Measurements from ENCODE around the gene INSM2. TPM values are rescaled to one million over a fixed set of nuclear protein-coding genes. Genes with fewer than 3 reads are reported as not detected.

INSM2 gene
- total RNA-seq: not detected in 2 replicates

DNA sequence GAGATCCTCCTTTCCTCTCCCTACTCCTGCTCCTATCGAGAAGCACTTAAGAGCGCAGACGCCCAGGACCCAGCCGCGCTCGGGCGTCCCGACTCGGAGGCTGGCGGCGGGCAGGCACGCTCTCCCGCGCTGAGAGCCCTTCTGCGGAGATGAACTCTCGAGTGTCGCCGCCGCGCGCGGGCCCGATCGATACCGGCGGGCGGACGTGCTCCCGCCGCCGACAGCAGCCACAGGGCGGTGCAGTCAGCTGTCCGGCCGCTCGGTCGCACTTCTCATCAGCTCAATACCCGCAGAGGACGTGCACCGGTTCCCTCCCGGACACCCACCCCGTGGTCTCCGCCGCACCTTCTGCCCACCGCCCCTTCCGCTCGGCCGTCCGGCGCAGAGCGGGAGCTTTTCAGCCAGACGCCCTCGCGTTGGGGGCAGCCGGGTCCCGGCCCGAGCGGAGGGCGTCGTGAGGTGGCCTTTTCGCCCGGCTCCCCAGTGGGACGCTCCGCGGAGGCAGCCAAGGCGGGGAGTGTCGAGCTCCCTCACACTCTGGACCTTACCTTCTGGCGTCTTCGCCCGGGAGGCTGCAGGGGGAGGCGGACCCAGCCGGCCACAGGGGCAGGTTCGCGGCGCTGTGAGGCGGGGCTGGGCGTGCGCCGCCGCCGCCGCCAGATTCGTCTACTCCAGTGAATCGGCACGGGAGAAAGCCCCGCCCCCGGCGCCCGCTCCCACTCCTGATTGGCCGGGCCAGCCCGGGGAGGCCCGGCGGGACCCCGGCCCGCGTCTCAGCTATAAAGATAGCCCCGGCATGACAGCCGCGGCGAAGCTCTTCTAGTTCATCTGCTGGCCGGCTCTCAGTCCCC is at the start of gene INSM2:
Gene INSM2, plus strand, starts transcription at position 808 of the 851 bp plus-strand sequence. CDS start 89 bp downstream, outside the sequence.
- DNase-seq (ENCODE audit: low read depth, low spot score): no peak

GRCh38 chr14:35492569-35493014 is 41.4 kb upstream of the INSM2 start:
- DNase-seq (ENCODE audit: low read depth, low spot score): no peak

- DNase-seq (ENCODE audit: low read depth, low spot score): no peak
Measured at GRCh38 chr14:35495278-35495677, 38.7 kb upstream of the INSM2 start.

GRCh38 chr14:35499180-35499579 is 34.8 kb upstream of the INSM2 start:
- DNase-seq (ENCODE audit: low read depth, low spot score): no peak

DNA sequence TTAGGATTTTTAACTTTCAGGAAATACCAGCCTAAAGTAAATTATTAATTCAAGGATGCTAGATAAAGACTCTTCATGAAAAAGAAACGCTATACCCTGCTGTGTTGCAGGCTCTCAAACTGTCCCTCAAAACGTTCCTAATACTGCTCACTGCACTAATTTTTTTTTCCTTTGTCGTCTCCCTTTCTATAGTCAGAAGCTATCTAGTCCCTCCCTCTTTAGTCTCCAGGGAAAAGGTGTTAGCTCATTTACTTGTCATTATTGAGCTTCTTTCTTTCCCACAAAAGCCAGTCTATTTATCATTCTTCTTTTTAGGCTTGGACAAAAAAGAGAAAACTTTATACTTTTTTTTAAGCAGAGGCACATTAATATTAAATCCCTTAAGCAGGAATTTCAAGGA is 30.3 kb upstream of the INSM2 start:
- DNase-seq (ENCODE audit: low read depth, low spot score): no peak

GRCh38 chr14:35504260-35504659 is 29.7 kb upstream of the INSM2 start:
- no peak for DNase-seq (ENCODE audit: low read depth, low spot score)

DNA sequence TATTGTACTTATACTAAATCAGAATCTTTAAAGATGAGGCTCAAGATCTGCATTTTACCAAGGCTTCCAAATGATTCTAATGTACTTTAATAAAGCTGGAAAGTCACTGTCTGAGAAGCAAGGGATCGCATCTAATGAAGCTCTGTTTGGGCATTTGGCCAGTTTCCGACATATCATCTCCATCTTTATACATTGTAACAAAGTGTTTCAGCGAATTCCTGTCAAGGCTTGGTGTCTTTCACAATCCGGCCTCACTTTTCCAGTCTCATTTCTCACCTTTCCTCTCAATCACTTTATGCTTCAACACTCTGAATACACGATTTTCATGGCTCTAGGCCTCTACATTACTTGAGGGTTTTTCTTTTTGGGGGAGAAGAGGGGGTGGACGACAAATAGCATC is 27.5 kb upstream of the INSM2 start:
- no peak for DNase-seq (ENCODE audit: low read depth, low spot score)

DNA sequence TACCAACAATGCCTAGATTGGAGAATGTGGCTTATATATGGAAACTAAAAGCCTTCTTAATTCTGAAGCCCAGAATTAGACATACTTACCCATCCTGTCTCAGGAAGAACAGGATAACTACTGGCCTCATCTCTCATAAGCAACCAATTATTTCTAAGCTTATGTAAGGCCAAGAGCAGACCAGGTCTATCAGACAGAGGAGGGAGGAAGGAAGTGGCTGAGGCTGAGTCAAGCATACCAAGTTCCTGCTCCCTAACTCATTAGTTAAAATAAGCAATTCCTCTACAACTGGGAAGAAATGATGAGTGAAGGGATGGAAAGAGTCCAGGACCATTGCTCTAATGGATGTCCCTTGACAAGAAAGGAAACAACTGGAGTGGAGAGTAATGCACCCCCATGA is 27.0 kb upstream of the INSM2 start:
- peak; percentile 47 for DNase-seq (ENCODE audit: low read depth, low spot score)

- no peak for DNase-seq (ENCODE audit: low read depth, low spot score)
Measured at GRCh38 chr14:35509846-35510245, 24.1 kb upstream of the INSM2 start.

- DNase-seq (ENCODE audit: low read depth, low spot score): no peak
Measured at GRCh38 chr14:35512765-35513164, 21.2 kb upstream of the INSM2 start.

GRCh38 chr14:35515916-35516315 is 18.0 kb upstream of the INSM2 start:
- DNase-seq (ENCODE audit: low read depth, low spot score): no peak

DNA sequence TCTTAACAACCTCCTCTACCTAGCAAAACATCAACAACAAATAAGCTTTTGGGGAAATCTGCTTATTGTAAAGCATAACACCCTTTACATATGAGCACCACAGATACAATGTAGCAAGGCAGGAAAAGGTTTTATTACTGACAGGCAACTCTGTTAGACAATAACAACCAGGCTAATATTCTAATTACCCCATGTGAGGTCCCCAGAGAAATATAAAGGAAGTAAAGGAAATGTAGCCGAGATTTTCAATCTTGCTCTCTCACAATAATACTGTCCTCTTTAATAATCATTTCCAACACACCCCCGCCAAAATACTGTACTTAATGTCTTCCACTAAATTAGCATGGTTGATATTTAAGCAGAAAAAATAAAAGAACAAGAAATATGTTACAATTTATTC is 14.0 kb upstream of the INSM2 start:
- DNase-seq (ENCODE audit: low read depth, low spot score): no peak

DNA sequence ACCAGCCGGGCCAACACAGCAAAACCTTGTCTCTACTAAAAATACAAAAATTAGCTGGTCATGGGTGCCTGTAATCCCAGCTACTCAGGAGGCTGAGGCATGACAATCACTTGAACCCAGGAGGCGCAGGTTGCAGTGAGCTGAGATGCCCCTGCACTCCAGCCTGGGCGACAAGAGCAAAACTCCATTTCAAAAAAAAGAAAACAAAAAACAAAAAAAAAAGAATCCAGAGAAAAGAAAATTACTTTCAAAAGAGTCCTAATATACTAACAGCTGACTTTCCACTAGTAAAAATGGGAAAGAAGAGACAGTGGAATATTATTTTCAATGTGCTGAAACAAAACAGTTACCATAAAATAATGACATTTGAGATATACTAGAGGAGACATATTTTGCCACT is 8.3 kb upstream of the INSM2 start:
- no peak for DNase-seq (ENCODE audit: low read depth, low spot score)

- DNase-seq (ENCODE audit: low read depth, low spot score): no peak
Measured at GRCh38 chr14:35526962-35527361, 7.0 kb upstream of the INSM2 start.

GRCh38 chr14:35531960-35532747 is 1.8 kb upstream of the INSM2 start:
- no peak for DNase-seq (ENCODE audit: low read depth, low spot score)

- no peak for DNase-seq (ENCODE audit: low read depth, low spot score)
Measured at GRCh38 chr14:35532783-35533356, 1.1 kb upstream of the INSM2 start.

DNA sequence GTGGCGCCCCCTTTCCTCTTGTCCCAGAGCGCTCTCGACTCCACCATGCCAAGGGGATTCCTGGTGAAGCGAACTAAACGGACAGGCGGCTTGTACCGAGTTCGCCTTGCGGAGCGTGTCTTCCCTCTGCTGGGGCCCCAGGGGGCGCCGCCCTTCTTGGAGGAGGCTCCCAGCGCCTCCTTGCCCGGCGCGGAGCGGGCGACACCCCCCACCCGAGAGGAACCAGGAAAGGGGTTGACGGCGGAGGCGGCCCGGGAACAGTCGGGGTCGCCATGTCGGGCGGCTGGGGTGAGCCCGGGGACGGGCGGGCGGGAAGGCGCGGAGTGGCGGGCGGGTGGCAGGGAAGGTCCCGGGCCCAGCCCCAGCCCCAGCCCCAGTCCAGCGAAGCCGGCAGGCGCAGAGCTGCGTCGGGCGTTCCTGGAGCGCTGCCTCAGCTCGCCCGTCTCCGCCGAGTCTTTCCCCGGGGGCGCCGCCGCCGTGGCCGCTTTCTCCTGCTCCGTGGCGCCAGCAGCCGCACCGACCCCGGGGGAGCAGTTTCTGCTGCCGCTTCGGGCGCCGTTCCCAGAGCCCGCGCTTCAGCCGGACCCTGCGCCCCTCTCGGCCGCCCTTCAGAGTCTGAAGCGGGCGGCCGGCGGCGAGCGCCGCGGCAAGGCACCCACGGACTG is 376 bp downstream of the INSM2 start:
- no peak for DNase-seq (ENCODE audit: low read depth, low spot score)

- DNase-seq (ENCODE audit: low read depth, low spot score): peak; percentile 5
Measured at GRCh38 chr14:35534873-35535482, 1.0 kb downstream of the INSM2 start.

DNA sequence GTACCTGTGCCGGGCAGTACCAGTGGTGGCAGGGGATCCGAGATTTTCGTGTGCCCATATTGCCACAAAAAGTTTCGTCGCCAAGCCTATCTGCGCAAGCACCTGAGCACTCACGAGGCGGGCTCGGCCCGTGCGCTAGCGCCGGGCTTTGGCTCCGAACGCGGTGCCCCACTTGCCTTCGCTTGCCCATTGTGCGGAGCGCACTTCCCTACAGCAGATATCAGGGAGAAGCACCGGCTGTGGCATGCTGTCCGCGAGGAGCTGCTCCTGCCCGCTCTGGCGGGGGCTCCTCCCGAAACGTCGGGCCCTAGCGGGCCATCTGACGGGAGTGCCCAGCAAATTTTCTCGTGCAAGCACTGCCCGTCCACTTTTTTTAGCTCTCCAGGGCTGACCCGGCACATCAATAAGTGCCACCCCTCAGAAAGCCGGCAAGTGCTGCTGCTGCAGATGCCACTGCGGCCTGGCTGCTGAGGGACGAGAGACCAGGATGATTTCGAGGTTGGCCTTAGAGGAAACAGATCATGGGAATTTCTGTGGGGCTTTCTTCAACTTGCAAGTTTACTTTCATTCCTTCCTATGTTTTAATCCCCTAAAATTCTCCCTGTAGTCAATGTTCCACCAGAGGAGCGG is 1.6 kb downstream of the INSM2 start:
- no peak for DNase-seq (ENCODE audit: low read depth, low spot score)

GRCh38 chr14:35539969-35540368 is 6.0 kb downstream of the INSM2 start:
- DNase-seq (ENCODE audit: low read depth, low spot score): no peak

DNA sequence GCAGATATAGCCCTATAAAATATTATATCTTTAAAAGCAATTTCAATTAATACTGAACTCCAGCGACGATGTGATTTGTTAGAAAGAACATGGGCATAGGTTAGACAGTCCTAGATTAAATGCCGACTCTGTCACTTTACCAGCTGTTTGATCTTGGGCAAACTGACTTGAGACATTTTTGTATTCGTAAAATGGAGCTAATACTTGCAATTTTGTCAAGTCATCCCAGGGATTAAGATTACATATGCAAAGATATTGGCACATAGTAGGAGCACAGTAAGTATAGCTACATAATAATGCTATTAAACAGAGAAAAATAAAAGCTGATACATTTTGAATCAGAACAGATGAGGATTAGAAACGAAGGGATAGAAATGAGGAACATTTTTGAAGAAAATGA is 9.0 kb downstream of the INSM2 start:
- no peak for DNase-seq (ENCODE audit: low read depth, low spot score)
